Activated T-cell treated with anti-CD3 and anti-CD28 coated beads, Interleukin-2, amount 50 U/mL, for 48 hours (primary cell): ENCODE measurements around the gene KL.

Source experiments
- DNase-seq, 2 experiments: peaks; one replicate each; pipeline ENCODE4 v3.0.0-alpha.2; 2020

The KL gene

DNA sequence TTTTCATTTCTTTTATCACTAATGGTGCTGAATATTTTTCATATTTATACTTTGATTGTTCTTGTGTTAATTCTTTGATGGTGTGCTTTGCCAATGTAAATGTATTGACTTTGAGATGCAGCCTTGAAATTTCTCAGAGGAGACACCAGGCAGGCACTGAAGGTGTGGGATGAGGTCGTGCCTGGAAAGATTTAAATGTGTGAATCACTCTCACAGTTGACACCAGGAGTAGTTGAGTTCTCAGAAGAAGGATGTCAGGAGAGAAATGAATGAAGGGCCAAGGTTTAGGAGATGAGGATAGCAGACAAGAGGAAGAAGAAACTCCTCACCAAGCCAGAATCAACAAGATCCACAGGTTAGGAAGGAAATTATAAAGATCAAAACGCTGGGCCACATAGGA lies 10.1 kb upstream of the KL start:
- DNase-seq: no peak

DNA sequence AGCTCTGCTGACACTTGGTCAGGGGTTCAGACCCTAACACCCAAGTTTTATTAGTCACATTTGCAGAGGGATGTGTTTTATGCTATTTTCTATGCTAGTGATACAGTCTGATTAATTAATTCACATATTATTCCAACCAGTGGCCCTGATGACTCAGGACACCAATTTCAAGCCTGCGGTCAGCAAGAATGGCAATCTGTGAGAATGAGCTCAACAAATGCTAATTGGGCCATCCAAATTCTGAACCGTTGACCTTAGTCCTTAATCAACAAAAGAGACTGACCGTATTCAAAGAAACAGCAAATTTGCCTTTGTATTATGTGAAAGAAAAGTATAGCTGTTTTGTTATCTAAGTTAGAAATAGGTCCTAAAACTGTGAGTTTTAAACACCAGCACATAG lies 9.6 kb upstream of the KL start:
- no peak for DNase-seq

DNA sequence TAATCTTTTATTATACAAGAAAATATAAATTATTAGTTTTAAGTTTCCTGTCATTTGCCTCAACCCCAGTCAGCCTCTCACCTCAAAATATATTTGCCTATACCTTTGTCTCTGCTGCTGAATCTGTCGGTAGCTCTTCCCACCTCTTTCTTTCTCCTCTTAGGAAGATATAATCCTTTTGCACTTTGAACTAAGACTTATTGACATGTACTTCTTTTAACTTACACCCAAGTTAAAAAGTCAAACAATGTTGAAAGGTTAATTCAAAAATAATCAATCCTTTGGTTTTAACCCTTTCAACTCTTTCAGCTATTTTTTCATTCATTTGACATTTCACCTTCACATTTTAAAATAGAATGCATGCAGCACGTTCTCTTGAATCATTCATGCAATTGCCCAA lies 9.0 kb upstream of the KL start:
- DNase-seq: no peak

DNA sequence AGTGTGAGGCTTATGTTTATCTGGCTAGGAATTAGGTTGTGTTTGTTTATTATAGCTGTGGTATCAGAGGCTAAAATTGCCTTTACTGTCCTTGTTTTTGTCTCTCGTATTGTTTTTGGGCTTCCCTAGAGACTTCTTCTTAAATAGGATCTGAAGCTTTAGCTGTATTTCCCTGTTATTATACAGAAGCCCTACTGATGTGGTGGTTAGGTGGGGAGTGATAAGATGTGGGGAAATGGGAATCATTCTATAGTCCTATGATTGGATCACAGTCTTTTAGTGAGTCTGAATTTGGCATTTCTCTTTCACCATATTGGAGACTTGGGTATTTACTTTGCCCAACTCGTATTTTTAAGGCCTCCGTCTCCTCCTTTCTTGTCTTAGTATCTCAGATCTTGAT lies 8.3 kb upstream of the KL start:
- no peak for DNase-seq

DNA sequence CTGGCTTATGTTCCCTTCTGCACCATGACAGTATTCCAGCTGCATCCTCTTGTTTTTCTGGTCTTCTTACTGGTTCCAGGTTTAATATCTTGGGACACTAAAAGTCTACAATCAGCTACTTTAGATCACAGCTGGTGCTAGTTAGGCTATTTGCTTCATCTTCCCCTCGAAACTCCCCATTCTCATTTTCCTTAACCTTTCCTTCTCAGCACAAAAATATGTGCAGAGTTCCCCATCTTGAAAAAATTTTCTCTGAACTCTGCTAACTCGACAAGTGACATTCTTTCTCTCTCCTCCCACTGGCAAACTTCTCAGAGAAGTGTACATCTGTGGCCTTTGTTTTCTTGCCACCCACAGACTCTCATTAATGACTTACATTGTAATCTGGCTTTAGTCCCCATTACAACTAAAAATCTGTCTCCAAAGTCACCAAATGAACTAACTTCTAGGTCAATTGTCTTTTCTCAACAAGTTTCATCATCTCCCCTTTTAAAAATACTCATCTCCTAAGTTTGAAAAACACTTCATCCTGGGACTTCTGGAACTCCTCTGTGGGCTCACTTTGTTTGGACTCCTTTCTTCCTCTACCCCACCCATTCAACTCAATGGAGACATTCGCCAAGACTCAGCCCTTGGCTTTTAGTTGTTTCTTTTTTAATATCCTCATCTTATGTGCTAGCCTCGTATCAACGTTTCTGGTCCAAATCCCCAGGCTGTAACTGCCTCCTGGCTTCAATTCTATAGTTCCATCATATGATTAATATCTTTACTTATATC lies 7.1 kb upstream of the KL start:
- no peak for DNase-seq

DNA sequence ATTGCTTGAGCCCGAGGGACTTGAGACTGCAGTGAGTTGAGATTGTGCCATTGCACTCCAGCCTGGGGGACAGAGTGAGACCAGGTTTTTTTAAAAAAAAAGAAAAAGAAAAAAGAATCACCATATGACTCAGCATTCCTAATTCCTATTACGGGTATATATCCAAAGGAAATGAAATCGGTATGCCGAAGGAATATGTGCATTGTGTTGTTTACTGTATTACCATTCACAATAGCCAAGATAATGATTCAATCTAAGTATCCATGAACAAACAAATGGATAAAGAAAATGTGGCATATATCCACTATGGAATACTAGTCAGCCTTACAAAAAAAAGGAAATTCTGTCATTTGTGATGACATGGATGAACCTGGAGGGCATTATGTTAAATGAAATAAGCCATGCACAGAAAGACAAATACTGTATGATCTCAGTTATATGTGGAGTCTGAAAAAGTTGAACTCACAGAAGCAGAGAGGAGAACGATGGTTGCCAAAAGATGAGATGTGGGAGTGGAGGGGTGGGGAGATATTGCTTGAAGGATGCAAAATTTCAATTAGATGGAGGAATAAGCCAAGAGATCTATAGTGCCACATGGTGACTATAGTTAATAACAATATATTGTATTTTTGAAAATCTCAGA lies 4.3 kb upstream of the KL start:
- DNase-seq: no peak

DNA sequence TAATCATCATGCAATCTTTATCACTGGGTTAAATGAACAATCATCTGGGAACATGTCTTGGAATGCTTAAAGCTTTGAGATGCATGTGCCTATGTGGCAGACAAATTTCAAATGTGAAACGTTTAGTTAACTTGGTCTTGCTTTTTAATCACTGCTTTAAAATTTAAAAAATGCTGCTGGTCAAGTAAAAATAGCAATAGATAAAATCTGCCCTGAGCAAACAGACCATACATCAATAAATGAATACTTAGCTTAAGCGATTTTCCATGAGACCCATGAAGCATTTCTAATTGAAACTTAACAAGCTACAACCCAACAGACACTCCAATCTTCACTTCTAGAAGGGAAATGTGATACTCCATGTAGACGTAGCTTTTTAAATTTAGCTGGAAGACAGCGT lies 1.9 kb upstream of the KL start:
- no peak for DNase-seq

DNA sequence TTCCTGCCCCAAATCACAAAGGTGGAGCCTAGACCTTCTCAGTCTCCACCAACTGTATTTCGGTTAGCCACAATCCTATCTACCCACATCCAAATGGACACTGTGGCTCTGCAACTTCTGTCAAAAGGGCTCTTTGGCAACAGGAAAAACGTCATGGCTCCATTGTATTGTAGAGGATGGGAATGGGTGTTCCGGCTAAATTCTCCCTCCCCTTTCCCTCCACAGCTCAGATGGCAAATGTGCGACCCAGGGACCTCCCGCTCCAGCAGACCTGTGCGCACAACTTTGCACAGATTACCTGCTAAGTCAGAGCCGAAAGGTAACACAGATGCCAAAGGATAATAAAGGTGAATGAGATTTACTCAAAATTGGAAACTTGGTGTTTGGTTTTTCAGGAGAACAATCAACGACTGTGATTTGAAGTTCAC lies 968 bp upstream of the KL start:
- no peak for DNase-seq

DNA sequence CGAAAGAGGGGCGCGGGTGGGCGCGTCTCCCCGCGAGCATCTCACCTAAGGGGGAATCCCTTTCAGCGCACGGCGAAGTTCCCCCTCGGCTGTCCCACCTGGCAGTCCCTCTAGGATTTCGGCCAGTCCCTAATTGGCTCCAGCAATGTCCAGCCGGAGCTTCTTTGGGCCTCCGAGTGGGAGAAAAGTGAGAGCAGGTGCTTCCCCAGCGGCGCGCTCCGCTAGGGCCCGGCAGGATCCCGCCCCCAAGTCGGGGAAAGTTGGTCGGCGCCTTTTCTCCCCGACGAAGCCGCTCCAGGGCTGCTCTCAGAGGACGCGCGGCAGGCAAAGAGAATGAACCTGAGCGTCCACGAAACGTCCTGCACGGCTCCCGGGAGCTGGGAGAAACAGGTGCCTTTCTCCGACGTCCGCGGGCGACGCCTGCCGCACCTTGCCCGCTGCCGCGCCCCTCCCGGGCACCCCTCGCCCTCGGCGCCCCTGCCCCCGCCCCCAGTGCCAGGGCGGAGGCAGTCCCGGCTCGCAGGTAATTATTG lies 366 bp upstream of the KL start:
- DNase-seq: peak; percentile 22 to 29

DNA sequence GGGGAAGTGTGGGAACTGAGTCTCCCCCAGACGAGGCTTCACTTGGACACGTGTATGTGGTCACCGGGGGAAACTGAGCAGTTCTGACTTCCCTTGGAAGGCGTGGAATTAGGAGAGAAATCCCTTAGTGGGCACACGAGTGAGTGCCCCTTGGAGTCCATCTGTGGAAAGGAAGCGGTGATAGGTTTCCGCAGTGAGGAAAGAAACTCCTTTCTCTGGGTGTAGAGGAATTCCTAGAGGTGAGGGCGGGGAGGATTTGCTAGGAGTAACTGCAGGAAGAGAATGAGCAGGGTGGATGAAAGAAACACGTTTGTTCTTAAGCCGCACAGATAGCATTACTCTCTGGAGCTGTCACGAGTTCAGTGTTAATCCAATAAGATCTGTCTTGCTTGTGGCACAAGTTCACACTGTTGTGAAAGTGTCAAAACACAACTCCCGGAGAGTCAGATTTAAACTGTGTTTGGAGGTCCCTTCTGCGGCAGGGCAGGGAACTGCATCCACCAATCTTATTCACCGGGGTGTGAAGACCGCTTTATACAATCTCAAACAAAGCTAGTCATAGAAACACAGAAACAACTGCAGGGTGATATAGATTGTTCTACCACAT lies 1.2 kb downstream of the KL start:
- DNase-seq: peak; percentile 55 to 63

DNA sequence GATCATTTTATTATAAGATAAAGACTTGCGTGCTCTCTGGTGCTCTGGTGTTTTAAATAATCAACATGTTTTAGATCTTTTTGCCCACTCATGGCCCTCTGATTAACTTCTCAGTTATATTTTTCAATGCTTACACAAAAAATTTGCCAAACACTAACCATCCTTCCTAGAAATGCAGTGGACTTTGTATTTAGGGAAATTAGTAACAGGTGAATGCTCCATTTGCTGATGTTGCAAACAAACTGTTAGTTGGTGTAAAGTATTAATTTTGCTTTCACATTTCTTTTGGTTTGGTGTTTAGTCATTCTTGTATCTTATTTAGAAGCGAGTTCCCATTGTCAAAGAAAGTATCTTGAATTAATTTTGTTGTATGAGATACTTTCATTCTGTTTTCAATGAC lies 2.7 kb downstream of the KL start:
- no peak for DNase-seq

DNA sequence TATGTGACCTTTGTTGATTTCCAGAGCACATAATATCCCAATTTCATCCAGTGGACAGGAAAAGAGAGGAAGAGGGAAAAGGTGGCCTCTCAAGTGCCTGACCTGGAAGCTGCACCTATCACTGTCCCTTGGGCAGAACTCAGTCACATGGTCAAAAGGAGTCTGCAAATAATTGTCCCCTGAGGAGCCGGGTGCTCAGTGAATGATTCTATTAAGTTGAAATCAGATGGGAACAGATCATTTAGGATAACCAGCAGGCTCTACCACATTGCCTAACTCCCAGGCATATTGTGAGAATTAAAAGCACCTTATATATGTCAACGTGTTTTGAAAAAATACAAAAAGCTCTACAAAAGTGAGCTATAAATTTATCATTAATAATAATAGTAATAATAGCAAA lies 6.8 kb downstream of the KL start:
- no peak for DNase-seq

DNA sequence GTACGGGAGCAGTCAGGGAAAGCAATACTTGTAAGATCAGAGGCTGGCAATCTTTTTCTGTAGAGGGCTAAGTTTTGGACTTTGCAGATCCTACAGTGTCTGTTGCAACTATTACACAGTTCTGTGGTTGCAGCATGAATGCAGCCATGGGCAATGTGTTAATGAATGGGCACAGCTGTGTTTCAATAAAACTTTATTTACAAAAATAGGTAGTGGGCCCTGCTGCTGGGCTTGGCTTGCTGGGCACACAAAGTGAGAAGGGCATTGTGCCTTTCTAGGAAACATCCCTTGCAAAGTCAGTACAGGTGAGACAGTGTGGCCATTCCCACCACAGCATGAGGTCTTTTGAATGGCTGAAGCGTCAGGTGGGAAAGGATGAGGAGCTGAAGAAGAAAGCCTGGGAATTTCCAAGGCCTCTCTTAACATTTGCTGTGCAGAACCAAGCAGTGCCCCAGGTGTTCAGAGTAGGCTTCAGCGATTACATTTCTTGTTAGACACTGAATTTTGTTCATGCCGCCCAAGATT lies 9.1 kb downstream of the KL start:
- no peak for DNase-seq

DNA sequence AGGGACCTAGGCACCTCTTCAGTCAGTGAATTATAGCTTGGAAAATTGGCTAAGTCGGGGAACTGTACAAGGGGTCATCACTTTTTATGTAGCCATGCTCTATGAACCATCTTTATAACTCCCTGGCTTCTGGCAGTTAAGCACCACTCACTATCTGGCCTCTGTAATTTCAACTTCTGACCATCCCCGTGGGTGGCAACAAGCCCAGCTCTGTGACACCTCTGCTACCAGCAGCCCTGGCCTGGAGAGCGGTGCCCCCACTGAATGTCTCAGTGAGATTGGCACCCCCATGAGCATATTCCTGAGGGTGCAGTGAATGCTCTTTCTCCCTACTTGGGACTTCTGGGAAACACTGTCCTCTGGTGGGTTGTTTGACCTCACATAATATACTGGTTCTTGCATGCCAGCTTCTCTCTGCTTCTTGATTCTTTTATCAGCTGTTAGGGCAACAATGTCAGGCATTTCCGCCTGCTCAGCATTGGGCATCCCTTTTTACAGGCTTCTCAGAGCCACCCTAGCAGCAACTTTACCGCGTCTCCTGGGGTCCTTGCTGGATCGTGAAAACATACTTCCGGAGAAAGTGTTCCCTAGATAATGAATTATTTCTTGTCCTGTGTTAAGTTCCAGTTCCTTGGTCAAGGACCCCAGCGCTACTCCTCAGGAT lies 10.4 kb downstream of the KL start:
- DNase-seq: no peak

DNA sequence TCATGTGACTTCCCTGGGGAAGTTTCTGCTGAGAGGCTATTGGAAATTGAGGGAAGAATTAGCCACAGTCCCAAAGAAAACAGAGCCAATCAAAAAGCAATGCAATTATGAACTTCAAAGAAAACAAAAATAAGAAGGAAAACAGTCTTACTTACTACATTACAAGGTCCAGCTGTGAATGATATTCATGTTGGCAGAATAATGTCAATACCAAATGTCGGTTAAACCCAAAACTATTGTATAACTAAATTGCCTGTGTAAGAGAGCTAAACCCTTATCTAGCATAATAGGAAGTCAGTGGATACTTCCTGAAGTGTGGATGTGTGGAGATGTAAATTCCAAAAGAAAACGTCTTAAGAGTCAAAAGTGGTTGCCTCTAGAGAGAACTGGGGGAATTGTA lies 12.4 kb downstream of the KL start:
- DNase-seq: no peak

DNA sequence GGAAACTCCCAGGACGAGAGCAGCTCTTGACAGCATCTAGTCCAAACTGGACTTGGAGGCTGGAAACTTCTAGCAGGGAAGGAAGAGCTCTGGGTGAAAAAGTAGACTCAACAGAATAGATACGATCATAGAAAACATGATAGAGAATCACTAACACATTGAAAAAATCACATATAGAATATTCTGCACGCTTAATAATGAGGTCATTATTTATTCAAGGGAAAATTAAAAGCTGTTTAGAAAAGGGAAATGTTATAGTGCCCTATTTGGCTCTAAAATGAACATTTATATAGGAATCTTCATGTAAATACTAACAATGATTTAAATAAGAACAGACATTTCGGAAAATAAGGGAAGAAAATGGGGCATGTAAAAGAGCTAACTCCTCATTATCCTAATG lies 15.1 kb downstream of the KL start:
- DNase-seq: no peak

DNA sequence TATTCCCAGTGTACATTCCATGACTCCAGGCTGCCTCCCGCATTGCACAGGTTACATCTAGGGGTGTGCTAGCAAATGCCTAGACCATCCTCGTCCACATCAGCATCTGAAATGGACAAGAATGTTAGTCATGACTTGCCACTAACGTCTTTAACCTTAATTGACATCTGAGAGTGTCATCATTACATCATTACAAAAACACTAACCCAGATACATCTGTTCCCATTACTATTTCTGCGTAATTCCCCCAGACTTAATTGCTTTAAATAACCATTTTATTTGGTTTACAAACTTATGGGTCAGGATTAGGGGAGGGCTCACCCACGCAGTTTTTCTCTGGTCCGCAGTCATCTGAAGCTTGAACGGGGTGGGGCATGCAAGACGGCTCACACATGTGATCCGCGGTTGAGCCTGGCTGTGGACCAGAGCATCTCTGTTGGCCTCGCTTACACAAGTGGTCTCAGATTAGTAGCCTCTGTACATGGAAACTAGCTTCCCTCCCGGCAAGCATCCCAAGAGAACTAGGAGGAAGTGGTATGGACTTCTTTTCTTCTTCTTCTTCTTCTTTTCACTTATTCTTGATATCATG lies 15.9 kb downstream of the KL start:
- DNase-seq: no peak

DNA sequence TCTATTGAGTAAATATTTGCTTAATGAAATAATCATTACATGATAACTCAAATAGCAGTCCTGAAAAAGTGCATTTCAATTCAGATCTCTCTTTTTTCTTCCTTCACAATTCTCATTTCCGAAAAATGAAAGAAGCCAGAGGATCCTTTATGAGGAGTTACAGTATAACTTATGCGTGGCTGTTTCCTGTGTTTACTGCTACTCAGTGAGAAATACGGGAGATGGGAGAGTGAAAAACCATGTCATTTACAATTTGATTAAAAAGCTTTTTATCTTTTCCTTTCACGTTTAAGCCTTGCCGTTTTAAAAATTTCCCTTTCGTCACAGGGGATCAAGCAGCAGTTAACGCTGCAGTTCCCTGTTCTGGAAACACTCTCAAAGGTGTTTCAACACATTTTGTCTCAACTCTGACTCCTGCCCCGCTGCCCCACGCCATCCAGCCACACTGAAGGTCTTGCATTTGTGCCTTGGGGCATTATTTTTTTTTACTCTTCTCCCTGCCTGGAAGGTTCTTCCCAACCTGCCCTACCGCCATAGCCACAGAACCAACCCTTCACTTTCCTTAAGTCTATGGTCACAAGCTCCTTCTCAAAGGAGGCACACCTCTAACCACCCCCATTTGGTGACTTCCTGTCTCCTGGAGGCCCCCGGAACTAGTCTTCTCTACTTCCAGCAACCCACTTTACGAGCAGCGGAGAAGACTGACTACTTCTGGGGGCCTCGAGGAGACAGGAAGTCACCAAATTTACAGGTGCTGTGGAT lies 17.0 kb downstream of the KL start:
- DNase-seq: peak; percentile 40 to 50

DNA sequence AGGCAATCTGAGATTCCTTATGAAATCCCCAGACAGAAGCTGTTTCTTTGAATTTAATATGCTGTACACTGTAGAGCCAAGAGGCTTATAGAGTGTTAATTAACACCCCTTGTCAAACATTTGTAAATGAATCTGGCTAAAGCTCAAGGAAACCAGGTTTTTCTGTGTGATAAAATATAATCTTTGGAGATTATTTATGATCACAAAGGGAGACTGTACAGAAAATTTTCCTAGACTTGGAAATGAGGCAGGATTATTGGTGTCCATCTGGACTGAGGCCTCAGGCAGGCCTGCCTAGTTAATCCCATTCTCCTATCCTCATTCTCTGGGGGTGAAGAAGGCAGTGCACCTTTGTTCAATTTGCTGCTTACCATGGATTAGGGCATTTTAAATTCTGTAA lies 17.8 kb downstream of the KL start:
- DNase-seq: no peak

DNA sequence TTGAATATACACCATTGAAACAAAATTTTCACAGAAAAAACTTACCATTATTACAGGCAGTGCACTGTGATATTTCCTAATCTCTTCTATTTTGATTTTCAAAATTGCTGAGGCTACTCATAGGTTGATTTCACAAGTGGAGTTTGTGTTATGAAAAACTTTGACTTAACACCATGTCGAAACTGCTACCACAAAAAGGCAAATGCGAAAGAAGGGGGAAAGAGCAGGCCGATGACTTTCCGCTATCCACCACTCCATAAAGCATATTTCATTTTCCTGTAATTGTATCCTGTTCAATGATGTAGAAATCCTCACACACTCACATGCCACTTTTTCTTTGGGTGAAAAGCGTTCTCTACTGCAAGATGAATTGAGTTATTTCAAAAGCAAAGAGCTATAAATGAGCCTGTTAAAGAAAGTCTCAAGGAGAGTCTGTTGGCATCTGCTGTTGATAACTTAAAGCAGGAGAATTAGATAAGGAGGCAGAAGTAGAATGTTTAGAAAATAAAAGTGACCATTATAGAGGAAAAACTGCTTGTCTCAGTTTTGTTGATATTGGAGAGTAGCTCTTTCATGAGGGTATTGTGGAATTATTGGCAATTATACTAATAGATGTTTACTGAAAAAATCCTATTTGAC lies 18.8 kb downstream of the KL start:
- no peak for DNase-seq

DNA sequence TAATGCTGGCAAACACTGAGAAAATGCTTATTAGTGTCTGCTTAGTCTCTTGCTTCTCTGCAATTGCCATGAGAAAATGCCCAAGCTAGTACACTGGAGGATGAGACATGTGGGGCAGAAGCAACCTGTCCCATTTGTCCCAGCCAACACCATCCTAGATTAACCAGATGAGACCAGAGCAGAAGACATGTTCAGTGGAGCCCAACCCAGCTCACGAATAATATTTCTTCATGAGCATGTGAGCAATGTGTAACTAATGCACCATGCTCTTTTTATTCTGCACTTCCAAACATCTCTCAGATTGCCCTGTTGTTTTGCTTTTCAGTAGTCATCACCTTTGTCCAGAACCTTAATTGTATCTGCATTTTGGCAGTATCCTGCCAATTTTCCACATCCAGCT lies 21.4 kb downstream of the KL start:
- no peak for DNase-seq

DNA sequence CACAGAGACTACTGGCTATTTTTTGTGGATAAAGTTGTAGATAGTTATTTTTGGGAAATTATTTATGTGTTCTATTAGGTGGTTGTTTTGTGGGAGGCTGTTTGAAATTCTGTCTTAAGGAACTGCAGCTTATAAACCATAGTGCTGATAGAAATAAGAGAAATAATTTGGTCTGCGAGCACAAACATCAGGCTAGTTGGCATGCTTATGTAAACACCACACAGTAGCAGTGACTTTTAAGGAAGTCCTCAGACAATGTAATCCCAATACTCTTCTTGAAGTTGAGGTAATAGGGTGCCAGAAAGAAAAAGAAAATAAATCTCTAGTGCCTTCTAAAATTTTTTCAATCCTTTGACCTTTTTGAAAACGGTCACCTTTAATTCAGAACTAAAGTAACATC lies 23.9 kb downstream of the KL start:
- DNase-seq: no peak
